Measurements from ENCODE around the gene HAAO. TPM values are rescaled to one million over a fixed set of nuclear protein-coding genes. Genes with fewer than 3 reads are reported as not detected.
"Not testable (repeated sequence)": the region's sequence is repeated elsewhere in the genome, so short reads cannot be mapped to it uniquely, and the experiment has no call there.

Gene HAAO
- total RNA-seq, 1 donor from 2014 or later = 0.62 TPM

DNA sequence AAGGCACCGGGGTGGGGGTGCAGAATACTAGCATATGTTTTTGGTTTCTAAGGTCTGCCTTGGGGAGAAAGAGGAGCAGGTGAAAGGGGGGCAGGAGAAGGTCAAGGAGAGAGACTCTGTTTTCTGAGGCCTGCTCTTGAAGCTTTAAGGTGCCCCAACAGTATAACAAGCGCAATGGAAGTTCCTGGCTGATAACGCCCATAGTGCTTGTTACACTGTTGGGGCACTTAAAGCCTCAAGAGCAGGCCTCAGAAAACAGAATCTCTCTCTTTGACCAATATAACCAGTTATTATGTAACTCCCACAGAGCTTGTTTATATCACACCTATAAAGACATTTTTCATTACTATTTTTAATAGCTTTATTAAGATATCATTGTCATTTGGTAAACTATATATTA lies 45.0 kb downstream of the HAAO start:
- no peak for DNase-seq

DNA sequence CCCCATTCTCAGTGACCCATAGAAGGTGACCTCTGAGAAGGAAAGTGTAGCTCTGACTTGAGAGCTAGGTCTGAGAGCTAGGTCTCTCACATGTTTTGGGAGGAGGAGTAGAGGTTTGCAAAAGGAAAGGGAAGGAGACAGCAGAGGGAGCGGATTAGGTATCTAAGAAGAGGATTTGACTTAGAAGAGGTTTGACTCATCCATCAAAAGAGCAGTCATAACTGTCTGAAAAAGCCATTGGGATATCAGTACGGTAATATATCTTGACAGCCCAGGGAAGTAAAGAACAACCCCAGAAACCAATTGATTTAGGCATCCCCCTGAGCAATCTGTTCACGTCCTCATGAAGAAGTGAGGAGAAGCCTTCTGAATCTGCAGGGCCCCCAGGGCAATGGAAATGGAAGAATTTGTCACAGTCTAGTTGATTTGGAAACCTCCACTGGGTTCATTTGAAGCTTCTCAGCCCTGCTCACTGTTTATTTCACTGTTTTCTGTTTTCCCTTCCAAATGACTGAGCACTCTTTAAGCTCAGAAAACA lies 47.8 kb downstream of the HAAO start:
- no peak for DNase-seq

DNA sequence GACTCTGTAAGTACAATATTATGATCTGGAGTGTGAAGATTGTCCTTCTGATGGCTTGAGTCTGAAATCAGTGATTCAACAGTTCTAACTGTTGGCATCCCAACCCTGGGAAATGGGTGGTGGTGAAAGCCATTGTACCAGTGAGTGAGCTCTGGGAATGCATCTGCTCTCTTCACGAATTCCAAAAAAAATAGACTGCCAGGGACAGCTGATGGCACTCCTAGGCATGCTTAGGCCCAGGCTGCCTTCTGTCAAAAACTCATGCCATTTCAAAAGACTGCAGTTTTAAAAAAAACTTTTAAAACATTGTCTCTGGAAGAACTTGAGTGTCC lies 48.8 kb downstream of the HAAO start:
- DNase-seq = no peak

DNA sequence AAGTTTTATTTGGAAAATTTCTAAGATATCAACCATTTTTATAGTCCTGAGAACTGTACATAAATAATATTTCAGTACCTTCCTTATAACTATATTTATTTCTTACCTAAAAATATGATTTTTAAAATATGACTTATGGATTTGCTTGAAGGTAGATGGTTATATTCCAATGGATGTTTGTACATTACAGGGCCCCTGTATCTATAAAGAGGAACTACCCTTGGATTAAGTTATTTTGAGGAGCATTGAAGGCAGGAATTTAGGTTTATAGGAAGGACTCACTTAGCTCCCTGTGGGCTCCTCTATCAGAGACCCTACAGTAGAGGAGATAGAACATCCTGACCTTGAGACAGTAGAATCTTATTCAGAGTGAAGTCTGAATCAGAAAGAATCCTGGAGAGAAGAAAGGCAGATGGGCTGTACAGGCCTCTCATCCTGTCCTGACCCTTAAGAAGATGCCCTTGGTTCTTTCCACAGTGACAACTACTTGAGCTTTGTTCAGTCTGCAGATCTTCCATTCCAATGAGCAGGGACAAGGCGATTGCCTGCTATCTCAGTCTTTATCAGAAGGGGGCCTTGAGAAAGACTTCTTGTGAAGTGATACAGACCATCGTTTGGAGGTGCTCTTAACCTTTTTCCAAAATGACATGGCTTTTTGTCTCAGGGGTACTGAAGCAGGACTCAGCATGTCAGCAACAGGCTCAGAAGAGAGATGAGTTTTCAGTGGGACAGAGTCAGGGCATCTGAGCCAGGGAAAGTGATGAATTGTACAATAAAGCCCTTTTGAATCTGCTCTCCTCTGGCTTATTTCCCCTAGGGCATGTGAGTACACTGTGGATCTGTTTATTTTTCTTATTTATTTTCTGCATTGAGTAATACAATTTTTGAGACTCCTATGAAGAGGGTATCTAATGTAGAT lies 49.4 kb downstream of the HAAO start:
- DNase-seq = no peak

DNA sequence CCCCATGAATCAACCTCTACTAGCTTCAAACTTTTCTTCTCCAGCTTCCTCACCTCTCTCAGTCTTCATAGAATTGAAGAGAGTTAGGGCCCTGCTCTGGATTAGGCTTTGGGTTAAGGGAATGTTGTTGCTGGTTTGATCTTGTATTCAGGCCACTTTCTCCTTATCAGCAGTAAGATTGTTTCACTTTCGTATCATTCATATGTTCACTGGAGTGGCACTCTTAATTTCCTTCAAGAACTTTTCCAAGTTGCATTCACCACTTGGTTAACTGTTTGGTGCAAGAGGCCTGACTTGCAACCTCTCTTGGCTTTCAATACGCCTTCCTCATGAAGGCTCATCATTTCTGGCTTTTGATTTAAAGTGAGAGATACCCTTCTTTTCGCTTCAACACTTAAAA lies 51.2 kb downstream of the HAAO start:
- DNase-seq = no peak

DNA sequence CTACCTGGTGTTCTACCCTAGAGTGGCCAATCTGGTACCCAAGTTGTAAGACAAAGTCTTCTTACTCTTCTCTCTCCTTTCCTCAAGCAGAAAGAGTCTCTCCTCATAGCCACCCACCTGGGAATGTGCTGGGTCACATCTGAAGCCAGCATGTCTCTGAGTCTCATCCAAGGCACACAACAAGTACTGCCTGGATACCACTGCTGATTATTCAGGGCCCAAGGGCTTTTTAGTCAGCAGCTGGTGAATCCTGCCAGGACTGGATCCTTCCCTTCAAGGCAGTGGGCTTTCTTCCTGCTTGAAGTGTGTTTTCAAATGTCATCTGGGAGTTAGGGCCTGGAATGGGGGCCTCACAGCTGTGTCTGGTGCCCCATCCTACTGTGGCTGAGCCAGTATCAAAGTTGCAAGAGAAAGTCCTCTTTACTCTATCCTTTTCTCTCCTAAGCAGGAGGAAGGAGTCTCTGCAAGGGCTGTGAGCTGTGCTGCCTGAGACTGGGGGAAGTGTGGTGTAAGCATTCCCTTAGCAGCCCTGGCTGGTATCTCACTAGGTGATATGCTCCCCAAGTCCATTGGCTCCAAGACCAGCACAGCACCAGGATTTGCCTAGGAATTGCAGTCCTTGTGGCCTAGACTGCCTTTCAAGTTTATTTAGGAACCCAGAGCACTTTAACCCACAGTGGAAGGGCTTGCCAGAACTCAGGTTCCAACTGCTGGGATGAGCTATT lies 55.6 kb downstream of the HAAO start:
- no peak for DNase-seq

DNA sequence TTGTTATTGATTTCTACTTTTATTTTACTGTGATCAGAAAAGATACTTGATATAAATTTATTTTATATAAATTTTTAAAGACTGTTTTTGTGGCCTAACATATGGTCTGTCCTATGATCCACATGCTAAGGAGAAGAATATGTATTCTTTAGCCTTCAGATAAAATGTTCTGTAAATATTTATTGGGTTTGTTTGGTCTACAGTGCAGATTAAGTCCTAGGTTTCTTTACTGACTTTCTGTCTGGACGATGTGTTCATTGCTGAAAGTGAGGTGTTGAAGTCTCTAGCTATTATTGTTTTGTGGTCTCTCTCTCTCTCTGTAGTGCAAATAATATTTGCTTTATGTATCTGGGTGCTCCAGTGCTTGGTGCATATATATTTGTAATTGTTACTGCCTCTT lies 58.5 kb downstream of the HAAO start:
- DNase-seq = no peak

DNA sequence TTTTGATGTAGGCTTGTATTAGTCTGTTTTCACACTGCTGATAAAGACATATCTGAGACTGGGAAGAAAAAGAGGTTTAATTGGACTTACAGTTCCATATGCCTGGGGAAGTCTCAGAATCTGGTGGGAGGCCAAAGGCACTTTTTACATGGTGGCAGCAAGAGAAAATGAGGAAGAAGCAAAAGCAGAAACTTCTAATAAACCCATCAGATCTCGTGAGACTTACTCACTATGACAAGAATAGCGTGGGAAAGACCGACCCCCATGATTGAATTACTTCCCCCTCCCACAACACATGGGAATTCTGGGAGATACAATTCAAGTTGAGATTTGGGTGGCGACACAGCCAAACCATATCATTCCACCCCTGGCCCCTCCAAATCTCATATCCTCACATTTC lies 61.1 kb downstream of the HAAO start:
- DNase-seq = not testable (repeated sequence)

DNA sequence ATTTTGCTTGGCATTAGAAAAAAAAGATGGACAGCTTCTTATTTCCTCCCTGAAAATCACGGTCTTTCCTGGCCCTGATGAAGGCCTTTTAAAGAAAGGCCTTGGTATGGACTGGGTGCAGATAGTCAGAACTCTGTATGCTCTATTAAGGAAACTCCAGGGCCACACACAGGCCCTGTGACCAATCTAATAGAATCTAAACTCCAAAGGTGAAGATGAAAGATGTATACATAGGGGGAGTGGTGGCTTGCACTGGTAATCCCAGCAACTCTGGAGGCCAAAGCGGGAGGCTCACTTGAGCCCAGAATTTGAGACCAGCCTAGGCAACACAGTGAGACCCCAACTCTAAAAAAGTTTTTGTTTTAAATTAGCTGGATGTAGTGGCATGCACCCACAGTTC lies 65.7 kb downstream of the HAAO start:
- DNase-seq = no peak

DNA sequence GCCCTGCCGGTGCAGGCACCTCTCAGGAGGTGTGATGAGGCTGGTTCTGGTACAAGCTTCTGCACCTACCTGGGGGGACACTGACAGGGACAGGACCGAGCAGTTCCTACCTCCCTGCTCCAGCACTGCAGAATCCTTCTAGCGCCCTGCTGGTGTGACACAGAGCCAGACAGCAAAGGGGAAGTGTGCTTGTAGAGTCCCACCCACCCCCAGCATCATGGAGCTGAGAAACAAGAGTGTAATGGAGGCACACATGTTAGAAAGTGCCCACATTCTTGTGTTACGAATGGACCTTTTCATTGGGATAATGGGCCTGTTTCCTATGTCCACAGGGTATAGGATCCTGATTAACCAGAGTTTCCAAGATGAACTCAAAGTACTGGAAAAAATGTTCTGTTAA lies 66.7 kb downstream of the HAAO start:
- no peak for DNase-seq

DNA sequence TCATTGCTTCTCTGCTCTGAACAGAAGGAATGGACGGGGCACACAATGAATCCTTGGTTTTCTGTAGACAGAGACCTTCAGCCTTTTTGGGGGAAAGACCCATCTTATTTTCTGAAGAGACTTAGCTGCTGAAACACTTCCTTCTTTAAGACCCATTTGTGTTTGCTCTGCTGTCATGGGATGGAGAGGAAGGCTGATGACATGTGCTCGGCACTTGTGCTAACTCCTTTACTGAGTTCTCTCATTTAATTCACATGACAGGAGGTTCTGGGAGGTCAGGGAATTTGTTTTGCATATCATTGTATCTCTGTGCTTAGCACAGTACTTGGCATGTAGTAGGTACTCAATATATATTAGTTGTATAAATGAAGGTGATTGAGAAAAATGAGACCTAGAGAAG lies 67.5 kb downstream of the HAAO start:
- no peak for DNase-seq

DNA sequence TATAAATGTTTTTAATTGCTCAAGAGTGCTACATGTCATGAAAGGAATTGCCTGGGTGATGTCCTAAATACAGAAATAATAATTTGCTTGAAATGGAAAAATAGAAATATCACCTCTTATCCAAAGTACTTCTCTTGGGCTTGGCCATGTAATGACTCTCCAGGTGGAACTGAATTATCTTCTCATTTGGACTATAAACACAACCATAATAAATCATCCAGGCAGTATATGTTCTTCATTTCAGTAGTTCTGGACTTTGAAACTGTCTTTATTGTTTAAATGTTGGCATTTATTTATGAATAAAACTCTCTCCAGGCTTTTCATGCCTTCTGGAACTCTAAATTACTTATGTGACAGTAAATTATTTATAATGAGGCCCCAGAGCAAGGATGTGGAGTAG lies 68.9 kb downstream of the HAAO start:
- DNase-seq = no peak

DNA sequence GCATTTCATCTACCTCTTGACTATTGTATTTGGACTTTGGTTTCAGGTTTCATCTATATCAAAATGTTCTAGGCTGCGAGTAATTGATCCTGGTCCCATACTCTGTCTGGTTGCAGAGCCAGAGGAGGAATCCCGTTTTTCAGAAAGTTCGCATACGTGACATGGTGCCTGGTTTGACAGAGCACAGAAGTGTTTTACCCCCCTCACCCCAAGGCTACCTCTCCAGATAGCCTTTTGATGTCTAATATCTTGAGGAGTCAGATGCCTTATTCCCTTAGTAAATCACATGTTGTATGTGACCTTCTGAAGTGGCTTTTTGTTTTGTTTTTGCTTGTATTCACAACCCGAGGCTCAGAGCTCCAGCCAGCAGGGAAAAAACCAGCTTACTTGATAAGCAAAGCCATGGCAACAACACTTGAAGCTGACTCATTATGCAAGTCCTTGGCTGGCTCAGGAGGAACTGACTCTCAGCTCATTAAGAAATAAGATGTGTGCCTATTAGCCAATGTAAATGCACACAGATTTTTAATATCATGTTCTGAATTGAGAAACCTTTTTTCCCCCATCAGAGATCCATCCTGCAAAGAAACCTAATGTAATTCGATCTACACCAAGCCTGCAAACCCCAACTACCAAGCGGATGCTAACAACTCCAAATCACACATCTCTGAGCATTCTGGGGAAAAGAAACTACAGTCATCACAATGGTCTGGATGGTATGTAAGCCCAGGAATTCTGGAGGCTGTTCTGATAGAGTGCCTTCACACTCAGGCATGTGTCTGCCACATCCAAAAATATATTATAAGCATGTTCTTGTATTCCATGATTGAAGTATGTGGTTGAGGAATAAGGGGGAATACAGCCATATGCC lies 69.8 kb downstream of the HAAO start:
- DNase-seq = peak; percentile 5

DNA sequence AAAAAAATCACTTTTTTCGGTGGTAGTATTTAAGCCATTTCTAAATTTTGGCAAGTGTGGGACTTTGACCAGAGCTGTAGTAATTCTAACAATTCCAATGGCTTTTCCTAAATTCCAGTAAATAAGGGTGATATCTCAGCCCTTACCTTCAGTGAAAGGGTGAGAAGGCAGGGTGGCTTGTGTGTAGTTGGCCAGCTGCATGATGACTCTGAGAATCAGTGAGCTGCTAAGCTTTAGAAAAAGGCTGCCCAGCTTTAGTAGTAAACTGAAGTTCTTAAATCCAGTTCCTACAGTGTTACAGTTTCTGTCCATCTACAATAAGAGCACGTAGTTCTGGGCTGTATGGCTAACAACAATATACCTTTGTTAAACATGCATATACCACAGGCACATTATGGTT lies 70.5 kb downstream of the HAAO start:
- DNase-seq = no peak

Other genes starting within 250 kb of the HAAO start
- gene MTA3, start 224.0 kb downstream of the HAAO start, total RNA-seq = 37.0 TPM
- not detected for gene OXER1, start 28.4 kb downstream of the HAAO start, total RNA-seq

Measured in occipital lobe (tissue), 2 donors.